Measurements from ENCODE around the gene MORN4. TPM values are rescaled to one million over a fixed set of nuclear protein-coding genes. Genes with fewer than 3 reads are reported as not detected.
"Not testable (repeated sequence)": the region's sequence is repeated elsewhere in the genome, so short reads cannot be mapped to it uniquely, and the experiment has no call there.

MORN4 gene
- total and polyA plus RNA-seq, 2 donors (not counting 3 experiments of a cell fraction or from before 2014, with no cell fraction given): 12.2 to 13.9 TPM

DNA sequence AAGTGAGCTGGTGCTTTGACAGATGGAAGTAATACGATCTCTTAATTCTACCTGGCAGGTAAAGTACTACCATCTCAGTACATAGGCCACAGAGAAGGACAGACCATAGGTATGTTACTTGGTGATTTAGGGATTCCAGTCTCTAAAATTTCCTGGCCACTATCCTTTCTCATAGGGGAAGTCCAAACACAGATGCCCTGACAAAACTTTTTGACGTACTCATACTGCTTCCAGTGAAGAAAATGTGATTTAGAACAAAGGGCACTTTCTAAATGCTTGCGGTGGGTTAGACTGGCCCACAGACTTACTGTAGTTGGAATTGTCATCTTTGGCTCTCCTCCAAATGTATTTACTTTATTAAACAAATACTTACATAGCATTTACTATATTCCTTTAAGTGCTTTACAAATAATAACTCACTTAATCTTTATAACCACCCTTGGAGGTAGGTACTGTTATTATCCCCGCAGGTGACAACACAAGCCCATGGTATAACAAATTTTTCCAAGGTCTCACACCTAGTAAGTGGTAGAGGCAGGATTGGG is 10.2 kb upstream of the MORN4 start:
- Histone ChIP-seq H4K20me1 (replicated peaks; ENCODE audit: control insufficient read depth, extremely low read depth, insufficient read depth, low read length) (no peaks in the 10 kb centered on the region), H3K4me2 (ENCODE audit: insufficient read depth, low read length) (no peak overlapping the region), H3K4me1 (ENCODE audit: control insufficient read depth, extremely low read depth, insufficient read depth, low read length) (peaks cover 12% of the 10 kb centered on the region), H3K79me2 (ENCODE audit: control insufficient read depth, insufficient read depth, low read length) (peaks cover 16% of the 10 kb centered on the region), H3K4me3 (replicated peaks in 1 of 3; ENCODE audit: insufficient read depth in 1 of 3, low read depth in 1 of 3, low read length in 3 of 3) (no peak overlapping the region), H3K9me3 (replicated peaks; ENCODE audit: control insufficient read depth, insufficient read depth, low read length) (no peaks in the 10 kb centered on the region), H2AFZ (ENCODE audit: low read depth, low read length) (no peak overlapping the region), H3K9ac (replicated peaks; ENCODE audit: extremely low read depth, insufficient read depth, low read length) (no peak overlapping the region), H3K27ac (ENCODE audit: insufficient read depth, low read depth, low read length) (no peak overlapping the region), H3K27me3 (ENCODE audit: control insufficient read depth in 2 of 2, insufficient read depth in 2 of 2, low read length in 2 of 2) (no peaks in the 10 kb centered on the region), H3K9me1 (replicated peaks; ENCODE audit: control insufficient read depth, extremely low read depth, insufficient read depth, low read length) (no peaks in the 10 kb centered on the region), H3K36me3 (ENCODE audit: control insufficient read depth in 2 of 2, extremely low read depth in 1 of 2, insufficient read depth in 2 of 2, low read length in 2 of 2) (peaks cover 0 to 6% of the 10 kb centered on the region in 2 experiments)
- DNase-seq (ENCODE audit: low read depth, low spot score) (no peak), FAIRE-seq (no peak)
- POLR2A ChIA-PET: no interaction called here
- CTCF ChIA-PET: no interaction called here
- no peak for TF ChIP-seq POLR2A (IDR thresholded peaks at IDR 0.05; ENCODE audit: low read depth, low read length)
- no peak for TF ChIP-seq EZH2 (IDR thresholded peaks at IDR 0.05; ENCODE audit: borderline replicate concordance, low read depth, low read length, severe bottlenecking)
- no peak for TF ChIP-seq MYC (IDR thresholded peaks at IDR 0.05; ENCODE audit: low read depth, low read length)
- no peak for TF ChIP-seq FOS (IDR thresholded peaks at IDR 0.05; ENCODE audit: borderline replicate concordance, insufficient read depth, low read length)
- TF ChIP-seq GATA2 (IDR thresholded peaks at IDR 0.05; ENCODE audit: insufficient read depth, insufficient read length, low read depth, low read length): no peak
- TF ChIP-seq POLR2AphosphoS5 (IDR thresholded peaks at IDR 0.05; ENCODE audit: insufficient read depth, low read depth, low read length): no peak
- TF ChIP-seq CTCF (IDR thresholded peaks at IDR 0.05; ENCODE audit: extremely low read depth in 1 of 2, insufficient read depth in 1 of 2, low read depth in 1 of 2, low read length in 2 of 2): no peak
- TF ChIP-seq MAX (IDR thresholded peaks at IDR 0.05; ENCODE audit: insufficient read depth, insufficient read length): no peak
- no peak for TF ChIP-seq JUN (IDR thresholded peaks at IDR 0.05; ENCODE audit: borderline replicate concordance, insufficient read depth, insufficient read length, low read depth)
- no TSS peak for BruUV-seq (replicated peaks)
- dilution Hi-C loops (cut with MboI; ENCODE audit: extremely low pct_ligation_motif_present, low sequenced_read_pairs) (no loop called here), intact Hi-C loops (cut with micrococcal nuclease) (no loop called here)

- FAIRE-seq; dilution Hi-C loops (cut with MboI; ENCODE audit: extremely low pct_ligation_motif_present, low sequenced_read_pairs); H3K9me1 ChIP-seq (replicated peaks; ENCODE audit: control insufficient read depth, extremely low read depth, insufficient read depth, low read length); H3K9ac ChIP-seq (replicated peaks; ENCODE audit: extremely low read depth, insufficient read depth, low read length); DNase-seq (ENCODE audit: low read depth, low spot score); H2AFZ ChIP-seq (ENCODE audit: low read depth, low read length); BruUV-seq (replicated peaks); H3K27me3 ChIP-seq (ENCODE audit: control insufficient read depth in 2 of 2, insufficient read depth in 2 of 2, low read length in 2 of 2); H3K9me3 ChIP-seq (replicated peaks; ENCODE audit: control insufficient read depth, insufficient read depth, low read length); H4K20me1 ChIP-seq (replicated peaks; ENCODE audit: control insufficient read depth, extremely low read depth, insufficient read depth, low read length); intact Hi-C loops (cut with micrococcal nuclease); H3K27ac ChIP-seq (ENCODE audit: insufficient read depth, low read depth, low read length); CTCF ChIA-PET; H3K36me3 ChIP-seq (ENCODE audit: control insufficient read depth in 2 of 2, extremely low read depth in 1 of 2, insufficient read depth in 2 of 2, low read length in 2 of 2); H3K4me1 ChIP-seq (ENCODE audit: control insufficient read depth, extremely low read depth, insufficient read depth, low read length); H3K4me2 ChIP-seq (ENCODE audit: insufficient read depth, low read length); H3K4me3 ChIP-seq (replicated peaks in 1 of 3; ENCODE audit: insufficient read depth in 1 of 3, low read depth in 1 of 3, low read length in 3 of 3): not testable (repeated sequence)
- POLR2A ChIA-PET: interaction anchor here (0.7 kb wide), 1 partner anchor 143 kb away, joined by 3 read pairs; no protein-coding TSS in a partner anchor
- peaks cover 16% of the 10 kb centered on the region for H3K79me2 ChIP-seq (ENCODE audit: control insufficient read depth, insufficient read depth, low read length)
Measured at GRCh38 chr10:97642471-97643159, 9.3 kb upstream of the MORN4 start.

Measured in endothelial cell of umbilical vein (primary cell).